ENCODE data around the gene AGPAT2. TPM values are rescaled to one million over a fixed set of nuclear protein-coding genes. Genes with fewer than 3 reads are reported as not detected.

AGPAT2 gene
- total and polyA plus RNA-seq, 2 donors (not counting 1 experiment from before 2014, with no cell fraction given): 25.1 to 28.4 TPM

DNA sequence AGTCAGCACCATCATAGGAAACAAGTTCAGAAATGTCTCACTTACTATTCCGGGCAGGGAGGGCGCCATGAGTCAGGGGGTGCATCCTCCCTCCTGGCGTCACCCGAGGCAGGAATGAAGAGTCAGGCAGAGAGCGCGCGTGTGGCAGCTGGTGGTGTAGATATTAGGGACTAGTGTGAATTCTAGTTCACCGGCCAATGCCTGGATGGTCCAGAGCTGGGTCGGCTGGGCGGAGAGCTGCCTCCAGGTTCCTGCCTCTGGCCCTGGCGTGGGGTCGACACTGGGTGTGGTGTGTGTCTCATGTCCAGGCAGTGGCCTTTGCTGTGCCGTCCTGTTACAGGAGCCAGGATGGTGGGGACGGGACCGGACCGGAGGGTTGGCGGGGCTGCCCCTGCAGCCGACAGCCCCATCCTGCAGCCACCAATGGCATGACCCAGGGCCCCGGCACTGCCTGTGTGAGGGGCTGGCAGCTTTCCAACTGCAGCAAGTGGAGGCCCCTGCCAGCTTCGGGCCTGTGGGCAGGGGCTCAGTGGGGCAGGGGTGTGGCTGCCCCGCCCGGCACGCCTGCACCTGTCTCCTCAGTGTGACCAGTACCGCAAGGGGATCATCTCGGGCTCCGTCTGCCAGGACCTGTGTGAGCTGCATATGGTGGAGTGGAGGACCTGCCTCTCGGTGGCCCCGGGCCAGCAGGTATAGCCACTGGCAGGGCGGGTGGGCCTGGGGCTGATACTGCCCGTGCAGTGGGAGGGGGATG is 34.3 kb upstream of the AGPAT2 start:
- WGBS (ENCODE audit: insufficient coverage): 83% methylated on average over 30 of the region's 30 CpGs
- Histone ChIP-seq H3K9ac (ENCODE audit: low read length) (no peak overlapping the region), H3K36me3 (replicated peaks in 1 of 2; ENCODE audit: control extremely low read depth in 1 of 2, control insufficient read depth in 1 of 2, extremely low read depth in 1 of 2, insufficient read depth in 2 of 2, low read length in 1 of 2) (peaks cover 0 to 48% of the 10 kb centered on the region in 2 experiments), H3K4me2 (replicated peaks; ENCODE audit: low read depth, low read length, poor library complexity, severe bottlenecking) (no peak overlapping the region), H4K20me1 (ENCODE audit: control insufficient read depth, insufficient read depth, low read length, poor library complexity, severe bottlenecking) (peaks cover 64% of the 10 kb centered on the region), H3K9me3 (ENCODE audit: control extremely low read depth in 1 of 3, control insufficient read depth in 2 of 3, insufficient read depth in 1 of 3, low read length in 2 of 3) (no peaks in the 10 kb centered on the region), H3K4me3 (ENCODE audit: control extremely low read depth in 1 of 5, extremely low read depth in 1 of 5, insufficient read depth in 1 of 5, low read depth in 2 of 5, low read length in 4 of 5) (no peak overlapping the region), H2AFZ (ENCODE audit: insufficient read depth, low read depth, low read length, poor library complexity, severe bottlenecking) (no peak overlapping the region), H3K27me3 (replicated peaks in 1 of 4; ENCODE audit: control extremely low read depth in 1 of 4, control insufficient read depth in 3 of 4, insufficient read depth in 4 of 4, low read length in 3 of 4) (no peaks in the 10 kb centered on the region), H3K27ac (ENCODE audit: low read length in 2 of 2) (no peak overlapping the region), H3K4me1 (ENCODE audit: control insufficient read depth in 2 of 2, insufficient read depth in 2 of 2, low read length in 2 of 2) (peaks cover 20 to 38% of the 10 kb centered on the region in 2 donors), H3K79me2 (ENCODE audit: control insufficient read depth, insufficient read depth, low read length) (peaks cover 22% of the 10 kb centered on the region)
- peak overlapping the region; percentile 16 for H3K27ac Mint-ChIP-seq
- TF ChIP-seq, protein P1, sequence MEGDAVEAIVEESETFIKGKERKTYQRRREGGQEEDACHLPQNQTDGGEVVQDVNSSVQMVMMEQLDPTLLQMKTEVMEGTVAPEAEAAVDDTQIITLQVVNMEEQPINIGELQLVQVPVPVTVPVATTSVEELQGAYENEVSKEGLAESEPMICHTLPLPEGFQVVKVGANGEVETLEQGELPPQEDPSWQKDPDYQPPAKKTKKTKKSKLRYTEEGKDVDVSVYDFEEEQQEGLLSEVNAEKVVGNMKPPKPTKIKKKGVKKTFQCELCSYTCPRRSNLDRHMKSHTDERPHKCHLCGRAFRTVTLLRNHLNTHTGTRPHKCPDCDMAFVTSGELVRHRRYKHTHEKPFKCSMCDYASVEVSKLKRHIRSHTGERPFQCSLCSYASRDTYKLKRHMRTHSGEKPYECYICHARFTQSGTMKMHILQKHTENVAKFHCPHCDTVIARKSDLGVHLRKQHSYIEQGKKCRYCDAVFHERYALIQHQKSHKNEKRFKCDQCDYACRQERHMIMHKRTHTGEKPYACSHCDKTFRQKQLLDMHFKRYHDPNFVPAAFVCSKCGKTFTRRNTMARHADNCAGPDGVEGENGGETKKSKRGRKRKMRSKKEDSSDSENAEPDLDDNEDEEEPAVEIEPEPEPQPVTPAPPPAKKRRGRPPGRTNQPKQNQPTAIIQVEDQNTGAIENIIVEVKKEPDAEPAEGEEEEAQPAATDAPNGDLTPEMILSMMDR (IDR thresholded peaks at IDR 0.05): no peak
- no peak for TF ChIP-seq EZH2 (IDR thresholded peaks at IDR 0.05; ENCODE audit: borderline replicate concordance, insufficient read depth, low read depth, low read length, poor library complexity, severe bottlenecking)
- no peak for DNase-seq
- CTCF ChIA-PET: no interaction called here
- no peaks in the 10 kb centered on the region for H3K9me3 Mint-ChIP-seq (ENCODE audit: insufficient read depth)
- no peak overlapping the region for H3K4me3 Mint-ChIP-seq
- peaks cover 2% of the 10 kb centered on the region for H3K27me3 Mint-ChIP-seq
- peaks cover 38% of the 10 kb centered on the region for H3K4me1 Mint-ChIP-seq
- no peak for ATAC-seq (ENCODE audit: low read depth)
- intact Hi-C loops (cut with micrococcal nuclease): no loop called here
- POLR2A ChIA-PET: interaction anchor here (0.7 to 1.6 kb wide), 2 partner anchors 8 to 69 kb away, joined by 3 to 4 read pairs; no protein-coding TSS in a partner anchor

DNA sequence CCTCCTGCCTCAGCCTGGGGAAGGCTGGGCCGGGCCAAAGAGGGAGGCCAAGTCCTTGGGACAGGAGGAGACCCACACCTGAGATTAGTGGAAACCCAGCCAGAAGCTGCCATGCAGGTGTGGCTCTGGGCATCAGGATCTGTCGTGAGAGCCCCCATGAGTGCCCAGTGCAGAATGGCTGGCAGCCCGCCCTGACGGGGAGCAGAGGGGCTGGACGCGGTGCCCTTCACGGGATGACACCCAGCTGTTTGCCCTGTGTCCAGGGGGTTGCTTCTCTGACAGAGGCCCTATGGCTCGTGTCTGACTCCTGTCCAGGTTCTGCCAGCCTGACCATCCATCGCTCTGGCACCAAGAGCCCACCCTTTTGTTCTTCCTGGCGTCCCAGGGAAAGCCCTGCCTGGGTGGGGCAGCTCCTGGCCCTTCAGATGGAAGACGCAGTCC is 33.7 kb upstream of the AGPAT2 start:
- POLR2A ChIA-PET: interaction anchor here (0.7 kb wide), 1 partner anchor 70 kb away, joined by 3 read pairs; no protein-coding TSS in a partner anchor
- 90% methylated on average over 11 of the region's 11 CpGs for WGBS (ENCODE audit: insufficient coverage)

More for the DNA sequence above, 33.7 kb upstream of the AGPAT2 start:
- Histone ChIP-seq H4K20me1 (ENCODE audit: control insufficient read depth, insufficient read depth, low read length, poor library complexity, severe bottlenecking) (peaks cover 58% of the 10 kb centered on the region), H3K36me3 (replicated peaks in 1 of 2; ENCODE audit: control extremely low read depth in 1 of 2, control insufficient read depth in 1 of 2, extremely low read depth in 1 of 2, insufficient read depth in 2 of 2, low read length in 1 of 2) (peaks cover 0 to 42% of the 10 kb centered on the region in 2 experiments), H3K4me3 (ENCODE audit: control extremely low read depth in 1 of 5, extremely low read depth in 1 of 5, insufficient read depth in 1 of 5, low read depth in 2 of 5, low read length in 4 of 5) (no peak overlapping the region), H3K27me3 (replicated peaks in 1 of 4; ENCODE audit: control extremely low read depth in 1 of 4, control insufficient read depth in 3 of 4, insufficient read depth in 4 of 4, low read length in 3 of 4) (no peaks in the 10 kb centered on the region), H3K4me2 (replicated peaks; ENCODE audit: low read depth, low read length, poor library complexity, severe bottlenecking) (no peak overlapping the region), H2AFZ (ENCODE audit: insufficient read depth, low read depth, low read length, poor library complexity, severe bottlenecking) (no peak overlapping the region), H3K9ac (ENCODE audit: low read length) (no peak overlapping the region), H3K27ac (ENCODE audit: low read length in 2 of 2) (no peak overlapping the region), H3K79me2 (ENCODE audit: control insufficient read depth, insufficient read depth, low read length) (peaks cover 18% of the 10 kb centered on the region), H3K9me3 (ENCODE audit: control extremely low read depth in 1 of 3, control insufficient read depth in 2 of 3, insufficient read depth in 1 of 3, low read length in 2 of 3) (no peaks in the 10 kb centered on the region), H3K4me1 (ENCODE audit: control insufficient read depth in 2 of 2, insufficient read depth in 2 of 2, low read length in 2 of 2) (peaks cover 14 to 32% of the 10 kb centered on the region in 2 donors)
- intact Hi-C loops (cut with micrococcal nuclease): no loop called here
- CTCF ChIA-PET: no interaction called here
- no peak for TF ChIP-seq EZH2 (IDR thresholded peaks at IDR 0.05; ENCODE audit: borderline replicate concordance, insufficient read depth, low read depth, low read length, poor library complexity, severe bottlenecking)
- TF ChIP-seq, protein P1 (IDR thresholded peaks at IDR 0.05): no peak
- Mint-ChIP-seq H3K27me3 (peaks cover 3% of the 10 kb centered on the region), H3K9me3 (ENCODE audit: insufficient read depth) (no peaks in the 10 kb centered on the region), H3K4me1 (peaks cover 32% of the 10 kb centered on the region), H3K27ac (peak overlapping the region; percentile 16), H3K4me3 (no peak overlapping the region)
- no peak for DNase-seq
- no peak for ATAC-seq (ENCODE audit: low read depth)

Data from B cell (primary cell).